ENCODE results near the gene NQO2. TPM values are rescaled to one million over a fixed set of nuclear protein-coding genes. Genes with fewer than 3 reads are reported as not detected.

The NQO2 gene
- total RNA-seq, 1 experiment from 2014 or later: 105 TPM

DNA sequence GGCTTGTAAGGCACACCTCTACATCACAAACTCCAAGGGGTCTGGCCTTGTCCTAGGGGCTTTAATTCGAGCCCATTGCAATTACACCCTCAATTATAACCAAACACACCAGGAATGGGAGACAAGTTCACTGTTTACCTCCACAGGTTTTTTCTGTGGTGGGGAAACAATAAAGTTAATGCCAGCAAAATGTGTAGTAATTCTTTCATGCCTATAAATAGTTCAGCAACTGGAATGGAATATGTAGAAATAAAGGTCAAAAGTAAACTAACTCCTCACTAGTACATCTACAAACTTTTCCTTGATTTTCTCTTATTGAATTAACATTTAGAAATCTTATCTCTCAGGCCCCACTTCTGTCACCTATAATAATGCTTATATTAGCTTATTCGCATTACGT lies 41.5 kb downstream of the NQO2 start:
- no peak for DNase-seq
- no peak overlapping the region for H2BK5ac ChIP-seq (ENCODE audit: insufficient read length, low read length)
- no peak overlapping the region for H2BK15ac ChIP-seq (ENCODE audit: low read depth, low read length)
- peaks cover 12 to 22% of the 10 kb centered on the region in 2 experiments for H3K4me1 Mint-ChIP-seq
- no peak overlapping the region; a peak in 1 of 7 replicates for H3K27ac Mint-ChIP-seq
- H3K9me3 ChIP-seq (ENCODE audit: control insufficient read depth, low read depth, low read length): no peaks in the 10 kb centered on the region
- no peak overlapping the region for H3K4ac ChIP-seq (ENCODE audit: low read depth, low read length)
- H3K9ac ChIP-seq (ENCODE audit: extremely low read depth, insufficient read length, low read length): no peak overlapping the region
- no peak overlapping the region for H2AK5ac ChIP-seq (ENCODE audit: insufficient read length, low read length)
- peaks cover 2% of the 10 kb centered on the region for H3K23me2 ChIP-seq (ENCODE audit: insufficient read length, low read depth, low read length, poor library complexity, severe bottlenecking)
- H3T11ph ChIP-seq (ENCODE audit: low read length): no peak overlapping the region
- H3K4me3 Mint-ChIP-seq: no peak overlapping the region
- H4K20me1 ChIP-seq (ENCODE audit: control insufficient read depth, insufficient read depth, insufficient read length): no peaks in the 10 kb centered on the region
- H2AFZ ChIP-seq (ENCODE audit: low read length): no peak overlapping the region
- no peaks in the 10 kb centered on the region for H3K79me1 ChIP-seq (ENCODE audit: insufficient read depth, low read depth, low read length, poor library complexity, severe bottlenecking)
- H4K8ac ChIP-seq (replicated peaks; ENCODE audit: insufficient read length, low read depth, low read length): no peak overlapping the region
- H3K56ac ChIP-seq (ENCODE audit: insufficient read length, low read depth, low read length): no peak overlapping the region
- H3K18ac ChIP-seq (ENCODE audit: insufficient read length, low read depth, low read length): no peak overlapping the region
- no peaks in the 10 kb centered on the region for H3K79me2 ChIP-seq (ENCODE audit: insufficient read depth, low read length)
- peaks cover 0 to 1% (median 0%) of the 10 kb centered on the region in 3 experiments; a peak in 1 of 7 replicates for H3K36me3 Mint-ChIP-seq (ENCODE audit: insufficient read depth in 1 of 3, low read depth in 3 of 3)
- no peak overlapping the region for H3K4me2 ChIP-seq (ENCODE audit: insufficient read depth, insufficient read length, low read length)
- H2BK12ac ChIP-seq (ENCODE audit: insufficient read length, low read depth, low read length): no peak overlapping the region
- no peak overlapping the region for H4K91ac ChIP-seq (ENCODE audit: insufficient read length, low read depth, low read length)
- no peak overlapping the region for H3K14ac ChIP-seq (ENCODE audit: insufficient read depth, low read length)
- no peaks in the 10 kb centered on the region for H3K27me3 ChIP-seq (ENCODE audit: insufficient read depth, low read length)
- no peak overlapping the region for H4K5ac ChIP-seq (ENCODE audit: insufficient read length, low read depth, low read length)
- H2BK20ac ChIP-seq (ENCODE audit: low read depth, low read length, poor library complexity, severe bottlenecking): no peak overlapping the region
- TF ChIP-seq, protein P1, sequence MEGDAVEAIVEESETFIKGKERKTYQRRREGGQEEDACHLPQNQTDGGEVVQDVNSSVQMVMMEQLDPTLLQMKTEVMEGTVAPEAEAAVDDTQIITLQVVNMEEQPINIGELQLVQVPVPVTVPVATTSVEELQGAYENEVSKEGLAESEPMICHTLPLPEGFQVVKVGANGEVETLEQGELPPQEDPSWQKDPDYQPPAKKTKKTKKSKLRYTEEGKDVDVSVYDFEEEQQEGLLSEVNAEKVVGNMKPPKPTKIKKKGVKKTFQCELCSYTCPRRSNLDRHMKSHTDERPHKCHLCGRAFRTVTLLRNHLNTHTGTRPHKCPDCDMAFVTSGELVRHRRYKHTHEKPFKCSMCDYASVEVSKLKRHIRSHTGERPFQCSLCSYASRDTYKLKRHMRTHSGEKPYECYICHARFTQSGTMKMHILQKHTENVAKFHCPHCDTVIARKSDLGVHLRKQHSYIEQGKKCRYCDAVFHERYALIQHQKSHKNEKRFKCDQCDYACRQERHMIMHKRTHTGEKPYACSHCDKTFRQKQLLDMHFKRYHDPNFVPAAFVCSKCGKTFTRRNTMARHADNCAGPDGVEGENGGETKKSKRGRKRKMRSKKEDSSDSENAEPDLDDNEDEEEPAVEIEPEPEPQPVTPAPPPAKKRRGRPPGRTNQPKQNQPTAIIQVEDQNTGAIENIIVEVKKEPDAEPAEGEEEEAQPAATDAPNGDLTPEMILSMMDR (conservative IDR thresholded peaks at IDR 0.05): no peak
- H3K23ac ChIP-seq (ENCODE audit: insufficient read length, low read depth, low read length): no peak overlapping the region
- no CpG with 5 or more reads among the region's 3 CpGs for WGBS (ENCODE audit: extremely low coverage, insufficient read length, low lambda C conversion rate)
- H3K4me1 ChIP-seq (ENCODE audit: insufficient read depth, low read length): no peaks in the 10 kb centered on the region; the same call in 1 of the 2 replicates
- H3K9me3 Mint-ChIP-seq: no peaks in the 10 kb centered on the region
- no peak overlapping the region for H2BK120ac ChIP-seq (ENCODE audit: low read depth, low read length, poor library complexity, severe bottlenecking)
- H3K27me3 Mint-ChIP-seq (ENCODE audit: low read depth): peaks cover 5% of the 10 kb centered on the region; the same call in 1 of the 2 replicates
- no peak overlapping the region for H3K27ac ChIP-seq (ENCODE audit: insufficient read length, low read depth, low read length)

Measured in H9 (cell line).